ENCODE data around the gene LCN12. TPM values are rescaled to one million over a fixed set of nuclear protein-coding genes. Genes with fewer than 3 reads are reported as not detected.

Gene LCN12
- total RNA-seq, 1 donor from 2014 or later, result not detected

DNA sequence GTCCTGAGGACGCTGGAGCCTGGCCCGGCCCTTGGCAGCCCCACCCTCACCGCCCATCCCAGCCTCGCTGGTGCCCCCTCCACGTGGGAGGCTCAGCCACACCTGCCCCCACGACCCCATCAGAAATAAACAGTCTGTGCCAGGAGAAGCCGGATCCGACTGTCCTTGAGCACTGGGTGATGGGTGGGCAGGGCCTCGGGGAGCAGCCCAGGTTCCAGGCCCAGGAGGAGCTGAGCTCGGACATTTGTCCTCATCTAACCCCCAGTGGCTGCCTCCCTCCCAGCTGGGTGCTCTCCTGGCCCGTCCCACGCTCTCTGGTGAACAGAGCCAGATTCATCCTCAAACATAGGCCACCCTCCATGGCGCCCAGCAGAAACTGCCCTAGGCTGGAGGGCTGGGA, 20.7 kb downstream of the LCN12 start:
- Histone ChIP-seq H3K9me3 (ENCODE audit: low read depth) (no peaks in the 10 kb centered on the region), H3K79me2 (ENCODE audit: low read depth) (no peaks in the 10 kb centered on the region), H3F3A (ENCODE audit: low read depth) (no peaks in the 10 kb centered on the region), H3K27me3 (peaks cover 11% of the 10 kb centered on the region), H3K9ac (no peak overlapping the region), H3K4me2 (no peak overlapping the region), H4K20me1 (ENCODE audit: low read depth) (no peaks in the 10 kb centered on the region), H3K36me3 (no peaks in the 10 kb centered on the region), H3K27ac (no peak overlapping the region), H2AFZ (replicated peaks) (no peak overlapping the region), H3K4me1 (peaks cover 6% of the 10 kb centered on the region), H3K4me3 (no peak overlapping the region)
- Mint-ChIP-seq H3K4me3 (no peak overlapping the region), H3K4me1 (peaks cover 2% of the 10 kb centered on the region), H3K9me3 (no peaks in the 10 kb centered on the region), H3K27ac (no peak overlapping the region), H3K36me3 (no peaks in the 10 kb centered on the region), H3K27me3 (ENCODE audit: insufficient read depth, low read depth) (peaks cover 5% of the 10 kb centered on the region)
- no peak for TF ChIP-seq EZH2phosphoT487 (IDR thresholded peaks at IDR 0.05)
- TF ChIP-seq EZH2 (IDR thresholded peaks at IDR 0.05), result no peak
- TF ChIP-seq, protein P1, sequence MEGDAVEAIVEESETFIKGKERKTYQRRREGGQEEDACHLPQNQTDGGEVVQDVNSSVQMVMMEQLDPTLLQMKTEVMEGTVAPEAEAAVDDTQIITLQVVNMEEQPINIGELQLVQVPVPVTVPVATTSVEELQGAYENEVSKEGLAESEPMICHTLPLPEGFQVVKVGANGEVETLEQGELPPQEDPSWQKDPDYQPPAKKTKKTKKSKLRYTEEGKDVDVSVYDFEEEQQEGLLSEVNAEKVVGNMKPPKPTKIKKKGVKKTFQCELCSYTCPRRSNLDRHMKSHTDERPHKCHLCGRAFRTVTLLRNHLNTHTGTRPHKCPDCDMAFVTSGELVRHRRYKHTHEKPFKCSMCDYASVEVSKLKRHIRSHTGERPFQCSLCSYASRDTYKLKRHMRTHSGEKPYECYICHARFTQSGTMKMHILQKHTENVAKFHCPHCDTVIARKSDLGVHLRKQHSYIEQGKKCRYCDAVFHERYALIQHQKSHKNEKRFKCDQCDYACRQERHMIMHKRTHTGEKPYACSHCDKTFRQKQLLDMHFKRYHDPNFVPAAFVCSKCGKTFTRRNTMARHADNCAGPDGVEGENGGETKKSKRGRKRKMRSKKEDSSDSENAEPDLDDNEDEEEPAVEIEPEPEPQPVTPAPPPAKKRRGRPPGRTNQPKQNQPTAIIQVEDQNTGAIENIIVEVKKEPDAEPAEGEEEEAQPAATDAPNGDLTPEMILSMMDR (IDR thresholded peaks at IDR 0.05), result no peak
- no peak for DNase-seq (ENCODE audit: low spot score)

DNA sequence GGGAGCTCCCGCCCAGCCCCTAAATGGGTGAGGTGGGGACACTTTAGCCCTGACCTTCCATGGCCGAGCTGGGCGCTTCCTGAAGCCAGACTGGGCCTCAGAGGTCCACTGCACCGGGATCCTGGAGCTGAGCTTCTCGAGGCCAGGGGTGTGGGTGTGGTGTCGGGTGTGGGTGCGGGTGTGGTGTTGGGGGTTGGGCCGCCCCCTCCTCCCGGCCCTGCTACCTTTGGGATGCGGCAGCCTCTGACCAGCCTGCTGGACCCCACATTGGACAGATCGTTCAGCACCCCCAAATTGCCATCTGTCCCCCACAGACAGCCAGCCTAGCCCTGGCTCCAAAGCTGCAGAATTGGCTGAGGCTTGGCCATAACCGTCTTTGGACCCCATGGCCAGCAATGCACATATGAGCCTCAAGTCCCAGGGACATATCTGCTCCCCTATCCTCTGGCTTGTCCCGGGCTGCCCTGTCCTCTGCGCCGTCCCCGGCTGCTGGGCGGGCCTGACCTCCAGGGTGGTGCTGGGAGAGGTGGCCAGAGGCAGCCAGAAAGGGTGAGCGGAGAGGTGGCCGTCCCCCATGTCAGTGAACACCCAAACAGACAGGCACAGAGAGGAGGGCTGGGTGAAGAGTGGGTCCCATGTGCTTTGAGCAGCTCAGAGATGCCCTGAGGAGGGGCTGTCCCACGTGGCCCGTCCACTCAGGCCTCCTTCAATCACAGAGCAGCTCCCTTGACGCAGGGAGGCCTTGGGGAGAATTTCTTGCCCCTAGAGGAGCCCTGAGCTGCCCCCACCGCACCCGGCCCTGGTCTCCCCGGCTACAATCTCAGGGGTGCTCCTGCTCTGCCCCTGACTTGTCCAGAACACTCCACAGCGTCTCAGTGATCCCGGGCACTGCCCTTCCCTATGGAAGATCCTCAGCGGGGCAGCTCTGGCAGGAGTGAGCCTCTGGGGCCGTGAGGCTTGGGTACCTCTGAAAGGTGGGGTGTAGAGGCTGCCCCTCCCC, 21.8 kb downstream of the LCN12 start:
- Histone ChIP-seq H3K4me3 (no peak overlapping the region), H3K36me3 (no peaks in the 10 kb centered on the region), H3K27me3 (peaks cover 17% of the 10 kb centered on the region), H3K9me3 (ENCODE audit: low read depth) (no peaks in the 10 kb centered on the region), H2AFZ (replicated peaks) (no peak overlapping the region), H4K20me1 (ENCODE audit: low read depth) (no peaks in the 10 kb centered on the region), H3K79me2 (ENCODE audit: low read depth) (no peaks in the 10 kb centered on the region), H3K4me1 (peaks cover 7% of the 10 kb centered on the region), H3K9ac (no peak overlapping the region), H3K27ac (no peak overlapping the region), H3F3A (ENCODE audit: low read depth) (peaks cover 2% of the 10 kb centered on the region), H3K4me2 (no peak overlapping the region)
- H3K4me1 Mint-ChIP-seq, result peaks cover 2% of the 10 kb centered on the region
- TF ChIP-seq EZH2 (IDR thresholded peaks at IDR 0.05) (no peak), EZH2phosphoT487 (IDR thresholded peaks at IDR 0.05) (no peak)
- TF ChIP-seq, protein P1 (IDR thresholded peaks at IDR 0.05), result no peak
- no peaks in the 10 kb centered on the region for H3K36me3 Mint-ChIP-seq
- H3K27me3 Mint-ChIP-seq (ENCODE audit: insufficient read depth, low read depth), result peaks cover 5% of the 10 kb centered on the region
- no peak overlapping the region for H3K27ac Mint-ChIP-seq
- no peak overlapping the region for H3K4me3 Mint-ChIP-seq
- no peak for DNase-seq (ENCODE audit: low spot score)
- no peaks in the 10 kb centered on the region for H3K9me3 Mint-ChIP-seq

DNA sequence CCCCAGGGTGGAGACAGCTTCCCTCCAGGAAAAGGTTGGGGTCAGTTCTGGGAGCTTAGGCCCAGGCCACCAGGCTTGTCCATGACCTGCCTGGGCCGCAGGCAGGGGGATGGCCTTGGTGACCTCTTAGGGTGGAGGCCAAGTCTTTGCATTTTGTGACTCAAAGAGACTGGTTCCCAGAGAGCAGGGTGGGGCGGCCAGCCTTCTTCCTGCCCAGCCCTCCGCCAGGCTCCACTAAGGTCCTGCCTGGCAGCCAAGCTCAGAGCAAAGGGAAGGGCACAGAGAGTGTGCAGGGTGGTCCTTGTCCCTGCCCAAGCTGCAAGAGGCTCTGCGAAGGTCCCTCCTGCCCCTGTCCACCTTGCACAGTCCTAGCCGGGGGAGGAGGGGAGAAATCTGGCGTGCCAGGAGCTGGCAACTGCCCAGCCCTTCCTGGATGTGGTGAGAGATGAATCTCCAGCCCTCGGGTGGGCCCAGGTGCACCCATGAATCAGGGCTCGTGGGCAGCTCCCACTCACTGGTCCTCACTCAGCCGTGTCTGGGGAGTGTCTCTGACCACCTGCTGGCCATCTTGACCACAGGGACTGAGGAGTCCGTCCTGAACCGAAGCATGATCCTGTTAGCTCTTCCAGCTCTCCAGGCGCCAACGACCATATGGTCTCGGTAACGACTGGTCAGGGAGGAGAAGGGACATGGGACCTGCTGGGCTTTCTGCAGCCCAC, 22.9 kb downstream of the LCN12 start:
- TF ChIP-seq EZH2phosphoT487 (IDR thresholded peaks at IDR 0.05), result no peak
- TF ChIP-seq, protein P1 (IDR thresholded peaks at IDR 0.05), result no peak
- no peak for TF ChIP-seq EZH2 (IDR thresholded peaks at IDR 0.05)
- no peak overlapping the region for H3K27ac ChIP-seq
- H3K4me2 ChIP-seq, result no peak overlapping the region
- DNase-seq (ENCODE audit: low spot score), result no peak
- no peaks in the 10 kb centered on the region for H3K79me2 ChIP-seq (ENCODE audit: low read depth)
- H3K36me3 ChIP-seq, result no peaks in the 10 kb centered on the region
- H3K27me3 ChIP-seq, result peaks cover 17% of the 10 kb centered on the region
- H3K9me3 ChIP-seq (ENCODE audit: low read depth), result no peaks in the 10 kb centered on the region
- H3K27ac Mint-ChIP-seq, result no peak overlapping the region
- H3K9me3 Mint-ChIP-seq, result no peaks in the 10 kb centered on the region
- peaks cover 7% of the 10 kb centered on the region for H3K4me1 ChIP-seq
- H4K20me1 ChIP-seq (ENCODE audit: low read depth), result no peaks in the 10 kb centered on the region
- H3K4me1 Mint-ChIP-seq, result peaks cover 2% of the 10 kb centered on the region
- H3K36me3 Mint-ChIP-seq, result no peaks in the 10 kb centered on the region
- H3K9ac ChIP-seq, result no peak overlapping the region
- no peak overlapping the region for H3K4me3 ChIP-seq
- H3K27me3 Mint-ChIP-seq (ENCODE audit: insufficient read depth, low read depth), result peaks cover 7% of the 10 kb centered on the region
- H2AFZ ChIP-seq (replicated peaks), result no peak overlapping the region
- peaks cover 11% of the 10 kb centered on the region for H3F3A ChIP-seq (ENCODE audit: low read depth)
- H3K4me3 Mint-ChIP-seq, result peak overlapping the region; percentile 38

All from neural progenitor cell (in vitro differentiated cells).